Measurements from ENCODE around the gene TAF10.

DNA sequence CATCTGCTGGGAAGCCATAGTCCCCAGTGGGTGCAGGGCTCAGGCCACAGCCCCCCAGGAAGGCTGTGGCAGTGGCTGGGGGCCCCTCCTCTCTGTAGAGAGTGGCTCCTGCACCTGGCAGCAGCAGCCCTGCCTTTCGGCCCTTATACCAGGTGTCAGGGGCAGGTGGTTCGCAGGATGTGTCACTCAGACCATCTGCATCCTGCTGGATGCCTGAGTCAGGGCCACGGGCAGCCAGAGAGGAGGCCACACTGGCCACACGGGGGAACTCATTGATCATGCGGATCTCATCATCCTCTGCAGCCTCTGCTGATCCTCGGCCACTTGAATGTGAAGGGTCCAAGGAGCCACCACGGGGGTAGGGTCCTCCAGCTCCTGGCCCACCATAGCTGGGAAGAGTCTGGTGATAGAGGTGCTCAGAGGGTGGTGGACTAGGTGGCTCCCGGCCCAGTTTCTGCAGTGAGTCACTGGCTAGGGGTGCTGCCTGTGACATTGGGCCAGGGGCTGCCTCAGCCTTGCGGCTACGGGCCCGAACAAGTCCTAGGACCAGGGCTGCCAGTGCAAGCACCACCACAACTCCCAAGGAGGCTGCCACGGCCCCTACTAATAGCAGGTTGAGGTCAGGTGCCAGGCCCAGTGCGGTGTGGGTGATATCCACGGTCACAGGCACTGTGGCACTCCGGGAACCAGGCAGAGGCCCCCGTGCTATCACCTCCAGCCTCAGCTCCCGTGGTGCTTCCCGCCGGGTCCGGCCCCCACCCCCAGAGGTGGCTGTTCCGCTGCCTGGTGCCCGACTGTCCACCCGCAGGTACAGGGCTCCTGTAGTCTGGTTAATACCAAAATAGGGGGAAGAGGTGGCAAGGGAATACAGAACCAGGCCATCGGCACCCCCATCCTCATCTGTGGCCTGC, 10.5 kb upstream of the TAF10 start:
- TF ChIP-seq, protein P1, sequence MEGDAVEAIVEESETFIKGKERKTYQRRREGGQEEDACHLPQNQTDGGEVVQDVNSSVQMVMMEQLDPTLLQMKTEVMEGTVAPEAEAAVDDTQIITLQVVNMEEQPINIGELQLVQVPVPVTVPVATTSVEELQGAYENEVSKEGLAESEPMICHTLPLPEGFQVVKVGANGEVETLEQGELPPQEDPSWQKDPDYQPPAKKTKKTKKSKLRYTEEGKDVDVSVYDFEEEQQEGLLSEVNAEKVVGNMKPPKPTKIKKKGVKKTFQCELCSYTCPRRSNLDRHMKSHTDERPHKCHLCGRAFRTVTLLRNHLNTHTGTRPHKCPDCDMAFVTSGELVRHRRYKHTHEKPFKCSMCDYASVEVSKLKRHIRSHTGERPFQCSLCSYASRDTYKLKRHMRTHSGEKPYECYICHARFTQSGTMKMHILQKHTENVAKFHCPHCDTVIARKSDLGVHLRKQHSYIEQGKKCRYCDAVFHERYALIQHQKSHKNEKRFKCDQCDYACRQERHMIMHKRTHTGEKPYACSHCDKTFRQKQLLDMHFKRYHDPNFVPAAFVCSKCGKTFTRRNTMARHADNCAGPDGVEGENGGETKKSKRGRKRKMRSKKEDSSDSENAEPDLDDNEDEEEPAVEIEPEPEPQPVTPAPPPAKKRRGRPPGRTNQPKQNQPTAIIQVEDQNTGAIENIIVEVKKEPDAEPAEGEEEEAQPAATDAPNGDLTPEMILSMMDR (IDR thresholded peaks at IDR 0.05), result no peak
- TF ChIP-seq EP300 (IDR thresholded peaks at IDR 0.05) (no peak), POLR2A (IDR thresholded peaks at IDR 0.05) (no peak)
